Suprapubic skin (tissue), 4 donors: ENCODE results near the gene ULBP2. TPM values are rescaled to one million over a fixed set of nuclear protein-coding genes. Genes with fewer than 3 reads are reported as not detected.

Source experiments
- DNase-seq, 2 donors: peaks; one replicate each; pipeline ENCODE4 v3.0.0-alpha.2; 2019; ENCODE audit warnings: low spot score in 2 of 2
- H3K27ac ChIP-seq: fragments of 200-600 bp; sonication (generic); one replicate; pipeline ENCODE4 v1.5.1; 2019
- H3K27me3 ChIP-seq: fragments of 200-600 bp; sonication (generic); one replicate; pipeline ENCODE4 v1.5.1; 2019
- H3K36me3 ChIP-seq: fragments of 200-600 bp; sonication (generic); one replicate; pipeline ENCODE4 v1.5.1; 2019
- H3K4me1 ChIP-seq: fragments of 200-600 bp; sonication (generic); one replicate; pipeline ENCODE4 v1.5.1; 2019
- H3K4me3 ChIP-seq: fragments of 200-600 bp; sonication (generic); one replicate; pipeline ENCODE4 v1.5.1; 2019; ENCODE audit warnings: mild to moderate bottlenecking
- H3K9me3 ChIP-seq: fragments of 200-600 bp; sonication (generic); one replicate; pipeline ENCODE4 v1.5.1; 2019
- CTCF ChIP-seq, 2 donors: fragments of 200-600 bp in 1 of 2; fragments of 450-650 bp in 1 of 2; sonication (generic) in 1 of 2; IDR thresholded peaks; one replicate each; pipeline ENCODE4 v1.5.1; 2016 to 2019; ENCODE audit warnings: antibody characterized with exemption in 2 of 2, mild to moderate bottlenecking in 1 of 2, moderate library complexity in 1 of 2
- EP300 ChIP-seq: sonication (generic); formaldehyde crosslinking; IDR thresholded peaks from one replicate; pipeline ENCODE4 v1.6.1; 2017; ENCODE audit warnings: antibody characterized with exemption
- POLR2A ChIP-seq, 2 donors: fragments of 450-650 bp; IDR thresholded peaks; one replicate each; pipeline ENCODE4 v1.6.1; 2017; ENCODE audit warnings: antibody characterized with exemption in 2 of 2, mild to moderate bottlenecking in 2 of 2, moderate library complexity in 2 of 2
- POLR2AphosphoS5 ChIP-seq, 3 donors: sonication (generic); formaldehyde crosslinking; IDR thresholded peaks; one replicate each; pipeline ENCODE4 v1.6.1; 2017; ENCODE audit warnings: antibody characterized with exemption in 3 of 3
- WGBS: methylation state at CpG from one replicate; pipeline ENCODE4 v1.1.5; 2018; 5-methylcytosine and 5-hydroxymethylcytosine counted together
- total RNA-seq, 4 donors: library from RNA; depleted of rRNA; stranded (reverse); fragments of >200 nt; gene quantifications; one replicate each; pipeline ENCODE4 v1.1.0, GENCODE V29; 2016

ULBP2 gene
- total RNA-seq, 4 donors from 2014 or later = 0.76 to 0.95 TPM; not detected in 2

- H3K4me3 ChIP-seq = no peak overlapping the region
- TF ChIP-seq POLR2AphosphoS5 (IDR thresholded peaks at IDR 0.05) (no peak), EP300 (no peak), POLR2A (IDR thresholded peaks at IDR 0.05) (no peak), CTCF (IDR thresholded peaks at IDR 0.05) (no peak)
- peak overlapping the region; percentile 75 for H3K27ac ChIP-seq
- no peaks in the 10 kb centered on the region for H3K36me3 ChIP-seq
- peaks cover 58% of the 10 kb centered on the region for H3K4me1 ChIP-seq
- WGBS = 63% methylated on average over 7 of the region's 7 CpGs
- DNase-seq = peak; percentile 56 to 65
- H3K9me3 ChIP-seq = no peaks in the 10 kb centered on the region
- H3K27me3 ChIP-seq = no peaks in the 10 kb centered on the region
These were observed 41.7 kb upstream of the ULBP2 start for GRCh38 chr6:149899926-149900619.

GRCh38 chr6:149900620-149901443 lies 41.0 kb upstream of the ULBP2 start:
- no peaks in the 10 kb centered on the region for H3K9me3 ChIP-seq
- no peak overlapping the region for H3K4me3 ChIP-seq
- DNase-seq = peak; percentile 62 to 70
- H3K27me3 ChIP-seq = no peaks in the 10 kb centered on the region
- H3K4me1 ChIP-seq = peaks cover 55% of the 10 kb centered on the region
- TF ChIP-seq EP300 = no peak
- TF ChIP-seq POLR2A (IDR thresholded peaks at IDR 0.05) = no peak
- TF ChIP-seq CTCF (IDR thresholded peaks at IDR 0.05) = no peak
- TF ChIP-seq POLR2AphosphoS5 (IDR thresholded peaks at IDR 0.05) = peak in 1 of 3 donors; percentile 55
- peak overlapping the region; percentile 75 for H3K27ac ChIP-seq
- H3K36me3 ChIP-seq = no peaks in the 10 kb centered on the region
- 67% methylated on average over 9 of the region's 11 CpGs for WGBS

GRCh38 chr6:149901444-149902140 lies 40.2 kb upstream of the ULBP2 start:
- TF ChIP-seq EP300 (no peak), POLR2AphosphoS5 (IDR thresholded peaks at IDR 0.05) (no peak), POLR2A (IDR thresholded peaks at IDR 0.05) (no peak), CTCF (IDR thresholded peaks at IDR 0.05) (no peak)
- Histone ChIP-seq H3K27ac (peak overlapping the region; percentile 75), H3K27me3 (no peaks in the 10 kb centered on the region), H3K4me3 (no peak overlapping the region), H3K9me3 (no peaks in the 10 kb centered on the region), H3K36me3 (no peaks in the 10 kb centered on the region), H3K4me1 (peaks cover 48% of the 10 kb centered on the region)
- DNase-seq = peak; percentile 31 to 70
- WGBS = 72% methylated on average over 6 of the region's 6 CpGs

GRCh38 chr6:149903938-149904611 lies 37.7 kb upstream of the ULBP2 start:
- TF ChIP-seq POLR2A (IDR thresholded peaks at IDR 0.05) (no peak), EP300 (no peak), POLR2AphosphoS5 (IDR thresholded peaks at IDR 0.05) (no peak), CTCF (IDR thresholded peaks at IDR 0.05) (no peak)
- peak in 1 of 2 donors; percentile 18 for DNase-seq
- H3K4me3 ChIP-seq = no peak overlapping the region
- H3K36me3 ChIP-seq = no peaks in the 10 kb centered on the region
- H3K27ac ChIP-seq = no peak overlapping the region
- H3K27me3 ChIP-seq = no peaks in the 10 kb centered on the region
- H3K4me1 ChIP-seq = peaks cover 26% of the 10 kb centered on the region
- no peaks in the 10 kb centered on the region for H3K9me3 ChIP-seq
- WGBS = 72% methylated on average over 5 of the region's 5 CpGs
